GM19043 (cell line): ENCODE results near the gene KRTAP10-12.
"Not testable (repeated sequence)": the region's sequence is repeated elsewhere in the genome, so short reads cannot be mapped to it uniquely, and the experiment has no call there.

Experiments used
- ATAC-seq: cut with Tn5 transposase; IDR thresholded peaks from one replicate; pipeline ENCODE4 v1.9.1; 2021; ENCODE audit warnings: low read depth; ENCODE audit not compliant: unreplicated experiment

KRTAP10-12 gene, protein sequence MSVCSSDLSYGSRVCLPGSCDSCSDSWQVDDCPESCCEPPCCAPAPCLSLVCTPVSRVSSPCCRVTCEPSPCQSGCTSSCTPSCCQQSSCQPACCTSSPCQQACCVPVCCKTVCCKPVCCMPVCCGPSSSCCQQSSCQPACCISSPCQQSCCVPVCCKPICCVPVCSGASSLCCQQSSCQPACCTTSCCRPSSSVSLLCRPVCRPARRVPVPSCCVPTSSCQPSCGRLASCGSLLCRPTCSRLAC

DNA sequence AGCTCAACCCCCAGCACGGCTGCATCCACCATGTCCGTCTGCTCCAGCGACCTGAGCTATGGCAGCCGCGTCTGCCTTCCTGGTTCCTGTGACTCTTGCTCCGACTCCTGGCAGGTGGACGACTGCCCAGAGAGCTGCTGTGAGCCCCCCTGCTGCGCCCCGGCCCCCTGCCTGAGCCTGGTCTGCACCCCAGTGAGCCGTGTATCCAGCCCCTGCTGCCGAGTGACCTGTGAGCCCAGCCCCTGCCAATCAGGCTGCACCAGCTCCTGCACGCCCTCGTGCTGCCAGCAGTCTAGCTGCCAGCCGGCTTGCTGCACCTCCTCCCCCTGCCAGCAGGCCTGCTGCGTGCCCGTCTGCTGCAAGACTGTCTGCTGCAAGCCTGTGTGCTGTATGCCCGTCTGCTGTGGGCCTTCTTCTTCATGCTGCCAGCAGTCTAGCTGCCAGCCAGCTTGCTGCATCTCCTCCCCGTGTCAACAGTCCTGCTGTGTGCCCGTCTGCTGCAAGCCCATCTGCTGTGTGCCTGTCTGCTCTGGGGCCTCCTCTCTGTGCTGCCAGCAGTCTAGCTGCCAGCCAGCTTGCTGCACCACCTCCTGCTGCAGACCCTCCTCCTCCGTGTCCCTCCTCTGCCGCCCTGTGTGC is at the start of gene KRTAP10-12:
KRTAP10-12 (plus strand) TSS at position 1 of the 639 bp plus-strand sequence; CDS start at position 31, 30 bp downstream.
- not testable (repeated sequence) for ATAC-seq

DNA sequence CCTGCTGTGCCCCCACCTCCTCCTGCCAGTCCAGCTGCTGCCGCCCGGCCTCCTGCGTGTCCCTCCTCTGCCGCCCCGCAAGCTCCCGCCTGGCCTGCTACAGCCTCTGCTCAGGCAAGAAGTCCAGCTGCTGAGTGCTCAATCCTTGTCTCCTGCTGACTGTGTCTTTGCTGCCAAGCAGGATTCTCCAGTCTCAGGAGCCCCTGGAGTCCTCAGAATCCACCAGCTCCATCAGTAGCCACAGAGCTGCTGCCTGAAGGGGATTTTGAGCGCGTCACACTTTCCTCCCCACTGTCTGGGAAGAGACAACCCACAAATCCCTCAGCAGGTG is 49.8 kb upstream of the KRTAP10-12 start:
- no peak for ATAC-seq

DNA sequence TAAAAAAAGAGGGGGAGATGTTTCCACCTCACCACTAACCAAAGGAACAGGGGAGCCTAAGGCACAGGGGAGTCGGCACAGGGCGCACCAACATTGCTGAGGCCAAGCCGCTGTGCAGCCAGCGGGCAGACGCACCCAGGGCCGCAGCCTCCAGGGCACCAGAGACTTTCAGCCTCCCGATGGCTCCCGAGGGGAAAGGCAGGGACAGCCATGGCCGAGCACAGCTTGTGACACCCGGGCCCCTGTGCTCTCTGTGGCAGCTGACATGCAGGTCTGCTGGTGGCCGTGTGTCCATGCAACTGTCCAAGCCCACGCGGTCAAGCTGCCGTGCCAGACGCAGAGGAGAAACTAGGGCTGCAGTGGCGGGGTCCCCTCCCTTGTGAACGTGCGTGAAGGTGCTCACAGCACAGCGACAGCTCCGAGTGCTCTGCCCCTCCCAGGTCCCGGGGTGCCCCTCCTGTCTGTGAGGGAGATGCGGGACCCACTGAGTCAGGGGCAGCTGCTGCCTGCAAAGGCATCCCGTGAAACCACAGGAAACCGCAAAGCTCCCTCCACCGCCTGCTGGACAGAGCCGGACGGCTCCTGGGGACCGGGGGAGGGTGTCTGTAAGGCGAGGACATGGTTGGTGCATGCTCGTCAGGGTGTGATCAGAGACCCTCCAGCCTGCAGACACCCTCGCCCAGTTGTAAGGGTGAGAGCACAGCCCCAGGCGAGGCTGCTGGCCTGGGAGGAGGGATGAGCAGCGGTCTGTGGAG is 48.2 kb upstream of the KRTAP10-12 start:
- no peak for ATAC-seq

DNA sequence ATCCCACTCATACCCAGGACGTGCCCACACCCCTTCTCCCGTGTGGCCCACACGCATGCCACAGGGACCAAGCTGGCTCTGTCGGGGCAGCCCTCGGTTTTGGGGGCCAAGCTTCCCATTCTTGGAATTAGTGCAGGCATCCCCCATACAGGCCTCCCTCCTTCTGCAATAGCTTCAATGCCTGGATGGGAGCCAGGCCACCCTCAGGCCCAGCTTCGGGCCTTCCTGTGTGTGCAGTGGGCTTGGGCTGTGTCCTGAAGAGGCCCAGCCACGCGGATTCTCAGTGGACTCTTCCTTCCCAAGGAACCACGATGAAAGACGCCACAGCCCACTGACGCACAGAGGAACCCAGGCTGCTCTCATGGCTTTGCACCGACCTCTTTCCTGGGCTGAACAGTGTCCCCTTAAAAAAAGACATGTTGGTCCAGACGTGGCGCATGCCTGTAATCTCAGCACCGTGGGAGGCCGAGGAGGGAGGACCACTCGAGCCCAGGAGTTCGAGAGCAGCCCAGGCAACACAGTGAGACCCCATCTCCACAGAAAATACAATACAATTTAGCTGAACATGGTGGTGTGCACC is 47.4 kb upstream of the KRTAP10-12 start:
- no peak for ATAC-seq

DNA sequence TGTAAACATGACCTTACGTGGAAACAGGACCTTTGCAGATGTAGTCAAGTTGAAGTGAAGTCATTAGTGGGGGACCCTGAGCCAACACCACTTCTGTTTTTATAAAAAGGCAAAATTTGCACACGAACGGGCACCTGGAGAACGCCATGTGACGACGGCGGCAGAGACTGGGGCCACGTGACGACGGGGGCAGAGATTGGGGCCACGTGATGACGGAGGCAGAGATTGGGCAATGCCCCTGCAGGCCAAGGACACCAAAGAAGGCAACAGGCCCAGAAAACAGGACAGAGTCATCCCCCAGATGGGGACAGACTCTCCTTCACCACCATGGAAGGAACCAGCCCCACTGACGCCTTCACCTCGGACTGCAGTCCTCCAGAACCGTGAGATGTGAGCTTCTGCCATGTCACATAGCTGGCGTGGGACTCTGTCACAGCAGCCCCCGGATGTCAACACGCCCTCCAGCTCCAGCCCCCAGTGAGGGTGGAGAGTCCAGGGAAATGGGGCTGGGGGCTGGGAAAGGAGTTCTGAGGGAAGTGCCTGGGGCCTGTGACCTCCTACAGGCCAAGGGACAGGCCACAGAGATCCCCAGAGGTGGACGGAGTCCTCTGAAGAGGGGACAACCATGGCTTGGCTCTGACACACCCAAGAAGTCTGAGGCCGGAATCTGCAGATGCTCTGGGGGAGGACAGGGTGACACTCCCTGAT is 46.6 kb upstream of the KRTAP10-12 start:
- no peak for ATAC-seq

DNA sequence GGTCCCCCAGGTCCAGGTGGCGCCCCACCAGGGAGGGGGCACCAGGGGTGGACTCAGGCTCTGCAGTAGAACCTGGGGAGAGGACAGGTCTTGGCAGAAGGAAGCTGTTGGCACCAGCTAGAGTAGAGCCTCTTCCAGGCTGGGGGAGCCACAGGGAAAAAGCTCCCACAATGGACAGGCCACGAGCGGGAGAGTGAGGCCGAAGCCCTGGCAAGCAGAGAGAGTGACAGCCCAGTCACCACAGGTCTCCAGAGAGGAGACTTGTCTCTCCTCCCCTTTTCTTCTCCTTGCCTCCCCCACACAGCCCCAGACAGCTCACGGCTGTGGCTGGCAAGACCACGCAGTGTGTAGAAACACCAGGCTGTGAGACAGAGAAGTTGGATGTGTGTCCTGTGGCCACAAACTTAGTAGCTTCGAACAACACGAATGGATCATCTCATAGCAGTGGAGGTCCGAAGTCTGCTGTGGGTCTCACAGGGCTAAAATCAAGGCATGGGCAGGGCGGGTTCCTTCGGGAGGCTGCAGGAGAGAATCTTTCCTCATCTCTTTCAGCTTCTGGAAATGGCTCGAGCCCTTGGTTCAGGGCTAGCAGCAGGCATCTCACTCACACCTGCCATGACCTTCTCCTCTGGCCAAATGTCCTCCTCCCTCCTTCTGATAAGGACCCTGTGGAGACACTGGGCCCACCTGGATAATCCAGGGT is 45.8 kb upstream of the KRTAP10-12 start:
- ATAC-seq: no peak

DNA sequence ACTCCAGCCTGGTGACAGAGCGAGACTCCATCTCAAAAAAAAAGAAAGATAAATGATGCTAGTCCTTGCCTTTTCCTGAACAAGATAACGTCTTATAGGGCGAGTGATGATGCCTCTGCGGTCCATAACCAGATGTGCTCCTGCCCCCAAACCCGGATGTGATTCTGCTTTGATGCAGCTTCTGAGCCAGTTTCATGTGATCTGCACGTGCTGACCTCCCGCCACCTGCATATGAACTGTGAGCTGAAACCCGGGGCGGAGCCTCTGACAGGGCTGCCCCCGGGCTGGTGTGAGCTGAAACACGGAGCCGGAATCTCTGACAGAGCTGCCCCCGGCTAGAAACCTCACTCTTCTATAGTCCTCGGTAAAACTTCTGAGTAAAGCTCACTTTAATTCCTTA is 43.8 kb upstream of the KRTAP10-12 start:
- no peak for ATAC-seq

DNA sequence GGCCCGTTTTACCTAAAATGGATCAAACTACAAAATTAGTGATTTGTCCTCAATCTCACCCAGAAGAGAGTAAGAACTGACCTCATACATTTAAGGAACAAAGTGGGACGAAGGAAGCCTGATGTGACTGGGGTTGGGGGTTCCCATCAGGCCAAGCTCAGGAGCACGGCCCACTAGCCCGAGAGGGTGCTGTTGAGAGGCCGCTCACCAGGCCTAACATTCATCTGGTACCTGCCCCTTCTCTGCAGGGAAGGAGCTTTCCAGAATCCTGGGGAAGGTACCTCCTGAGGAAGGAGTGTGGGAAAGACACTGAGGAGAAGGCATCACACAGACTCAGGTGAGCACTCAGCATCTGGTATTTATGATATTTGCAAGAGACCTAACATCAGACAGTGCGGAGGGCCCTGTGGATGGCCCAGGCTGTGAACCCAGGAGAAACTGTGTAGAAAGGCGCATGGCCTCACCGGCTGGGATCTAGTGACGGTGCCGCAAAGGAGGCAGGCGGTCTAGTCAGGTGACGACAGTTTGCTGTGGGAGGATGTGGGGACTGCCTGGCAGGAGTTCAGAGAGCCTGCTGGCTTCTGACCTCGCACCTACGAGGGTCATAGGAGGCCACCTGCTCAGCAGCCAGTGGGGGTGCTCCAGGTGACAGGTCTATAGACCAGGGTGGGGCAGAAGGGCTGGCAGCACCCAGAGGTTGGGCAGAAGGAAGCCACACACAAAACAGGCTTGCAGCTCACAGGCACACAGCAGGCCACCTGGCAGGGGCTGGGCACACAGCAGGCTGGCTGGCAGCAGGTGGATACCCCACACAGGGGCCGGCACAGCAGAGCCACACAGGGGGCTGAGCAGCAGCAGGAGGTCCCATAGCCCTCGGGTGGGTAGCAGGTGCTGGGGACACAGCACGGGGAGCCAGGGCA is 43.1 kb upstream of the KRTAP10-12 start:
- no peak for ATAC-seq

DNA sequence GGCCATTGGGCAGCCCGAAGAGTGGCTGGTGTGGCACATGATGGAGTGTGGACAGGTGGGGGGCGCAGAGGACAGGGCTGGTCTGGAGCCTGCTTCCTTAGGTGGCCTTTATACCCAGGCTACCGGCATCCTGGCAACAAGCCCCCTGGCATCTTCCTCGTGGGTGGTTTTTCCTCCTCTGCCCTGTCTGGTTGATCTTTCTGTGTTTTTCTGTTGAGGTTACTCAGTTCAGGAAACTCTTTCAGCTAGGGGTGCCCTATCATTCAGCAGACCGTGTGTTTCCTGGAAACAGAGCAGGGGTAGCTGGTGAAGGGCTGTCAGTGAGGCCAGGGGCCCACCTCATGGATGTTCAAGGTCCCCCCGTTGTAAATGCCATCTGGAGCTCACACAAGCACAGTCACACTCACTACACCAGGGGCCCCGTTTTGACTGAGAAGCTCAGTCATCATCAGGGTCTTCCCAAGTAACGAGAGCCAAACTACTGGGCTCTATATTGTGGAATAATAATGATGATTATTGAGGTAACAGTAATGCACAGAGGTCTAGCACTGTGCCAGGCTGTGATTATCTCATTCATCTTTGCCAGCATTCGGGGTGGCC is 42.3 kb upstream of the KRTAP10-12 start, which contains the start of gene KRTAP12-4:
KRTAP12-4 (minus strand) TSS at position 84 of the 600 bp plus-strand sequence; CDS start at position 39, 45 bp downstream.
- no peak for ATAC-seq

DNA sequence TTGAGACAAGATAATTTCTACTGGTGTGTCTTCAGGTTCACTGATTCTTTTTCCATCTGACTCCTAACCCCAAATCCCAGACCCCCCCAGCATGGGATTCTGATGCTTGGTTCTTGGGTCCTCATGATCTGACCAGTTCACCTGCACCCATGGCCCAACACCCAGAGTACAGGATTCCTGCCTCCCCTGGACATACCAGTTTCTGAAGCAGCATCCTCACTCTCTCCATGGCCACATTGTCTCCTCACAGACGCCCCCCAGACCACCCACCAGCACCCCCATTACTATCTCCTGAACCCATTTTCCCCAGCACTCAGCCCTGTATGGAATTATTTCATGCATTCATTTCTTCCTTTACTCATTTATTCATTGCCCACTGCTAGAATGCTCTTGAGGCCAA is 40.1 kb upstream of the KRTAP10-12 start:
- ATAC-seq: no peak

DNA sequence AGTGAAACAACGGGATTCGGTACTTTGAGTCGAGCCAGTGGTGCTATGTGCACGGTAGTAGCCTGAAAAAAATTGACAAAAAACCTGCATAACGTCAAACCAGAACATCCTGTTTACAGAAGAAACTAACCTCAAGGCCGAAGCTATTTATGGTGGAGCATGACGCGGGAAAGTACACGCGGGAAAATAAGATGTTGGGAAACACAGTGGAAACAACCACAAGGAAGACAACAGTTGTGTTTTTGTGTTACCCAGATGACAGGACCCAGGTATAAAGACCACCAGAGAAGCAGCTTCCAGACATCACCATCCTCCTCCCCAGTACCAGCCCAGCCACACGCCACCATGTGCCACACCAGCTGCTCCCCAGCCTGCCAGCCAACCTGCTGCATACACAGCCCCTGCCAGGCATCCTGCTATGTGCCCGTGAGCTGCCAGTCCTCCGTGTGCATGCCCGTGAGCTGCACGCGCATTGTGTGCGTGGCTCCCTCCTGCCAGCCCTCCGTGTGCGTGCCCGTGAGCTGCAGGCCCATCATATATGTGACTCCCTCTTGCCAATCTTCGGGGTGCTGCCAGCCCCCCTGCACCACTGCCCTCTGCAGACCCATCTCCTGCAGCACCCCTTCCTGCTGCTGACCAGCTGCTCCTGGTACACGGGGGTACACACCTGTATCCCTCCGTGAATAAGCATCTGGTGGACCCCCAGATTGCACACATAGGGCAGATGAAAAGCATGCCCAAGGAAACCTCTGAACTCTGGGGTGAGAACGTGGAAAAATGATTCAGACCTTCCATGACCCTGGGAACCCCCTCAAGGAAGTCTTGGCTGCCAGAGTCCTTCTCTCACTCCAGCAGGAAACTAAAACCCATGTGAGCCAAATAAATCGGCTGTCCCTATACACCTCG is 39.1 kb upstream of the KRTAP10-12 start, which contains the start of gene KRTAP12-3:
KRTAP12-3 (plus strand) TSS at position 298 of the 906 bp plus-strand sequence; CDS start at position 346, 48 bp downstream.
- ATAC-seq: no peak

DNA sequence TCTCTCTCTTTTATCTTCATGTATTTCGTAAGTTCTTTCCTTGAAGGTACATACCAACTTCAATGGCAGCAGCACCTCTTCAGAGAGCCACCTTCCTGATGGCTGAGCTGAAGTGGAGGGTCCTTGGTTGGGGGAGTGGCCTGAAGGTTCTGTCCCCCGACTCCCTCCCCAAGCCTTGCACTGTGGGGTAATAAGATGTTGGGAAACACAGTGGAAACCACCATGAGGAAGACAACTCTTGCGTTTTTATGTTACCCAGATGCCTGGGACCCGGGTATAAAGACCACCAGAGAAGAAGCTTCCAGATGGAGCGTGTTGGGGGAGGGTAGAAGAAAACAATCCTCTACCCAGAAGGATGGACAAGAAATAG is 38.4 kb upstream of the KRTAP10-12 start:
- ATAC-seq: no peak

DNA sequence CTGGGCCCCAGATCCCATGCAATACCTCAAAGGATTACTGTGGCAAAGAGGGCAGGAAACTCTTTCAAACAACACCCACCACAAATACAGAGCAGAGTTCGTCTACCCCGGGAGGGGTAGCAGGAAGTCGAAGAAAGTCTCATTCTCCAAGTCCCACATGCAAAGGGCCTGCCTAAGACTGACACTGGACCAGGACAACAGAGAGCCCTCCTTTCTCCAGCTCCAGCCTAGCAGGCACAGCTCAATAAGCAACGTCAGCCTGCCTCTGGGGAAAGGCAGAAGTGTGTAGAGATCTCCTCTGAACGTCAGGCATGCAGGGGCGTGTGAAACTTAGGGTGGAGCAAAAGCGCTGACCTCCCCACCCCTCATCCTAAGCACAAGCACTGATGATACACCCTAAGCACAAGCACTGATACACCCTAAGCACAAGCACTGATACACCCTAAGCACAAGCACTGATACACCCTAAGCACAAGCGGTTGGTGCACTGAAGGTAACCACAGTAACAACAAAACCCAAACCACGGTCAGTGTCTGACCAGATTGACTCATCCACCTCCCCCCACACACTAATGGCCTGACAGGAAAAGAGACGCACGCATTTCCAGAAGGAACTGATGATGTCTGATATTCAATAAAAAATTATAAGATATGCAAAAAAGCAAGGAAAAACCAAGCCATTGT is 37.9 kb upstream of the KRTAP10-12 start:
- ATAC-seq: no peak

DNA sequence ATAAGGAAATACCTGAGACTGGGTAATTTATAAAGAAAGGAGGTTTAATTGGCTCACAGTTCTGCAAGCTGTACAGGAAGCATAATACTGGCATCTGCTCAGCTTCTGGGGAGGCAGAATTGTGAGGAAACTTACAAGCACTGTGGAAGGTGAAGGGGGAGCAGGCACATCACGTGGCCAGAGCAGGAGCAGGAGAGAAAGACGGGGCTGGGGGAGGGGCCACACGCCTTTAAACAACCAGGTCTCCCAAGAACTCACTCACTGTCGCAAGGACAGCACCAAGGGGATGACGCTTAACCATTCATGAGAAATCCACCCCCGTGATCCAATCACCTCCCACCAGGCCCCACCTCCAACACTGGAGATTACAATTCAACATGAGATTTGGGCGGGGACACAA is 35.4 kb upstream of the KRTAP10-12 start:
- ATAC-seq: not testable (repeated sequence)

DNA sequence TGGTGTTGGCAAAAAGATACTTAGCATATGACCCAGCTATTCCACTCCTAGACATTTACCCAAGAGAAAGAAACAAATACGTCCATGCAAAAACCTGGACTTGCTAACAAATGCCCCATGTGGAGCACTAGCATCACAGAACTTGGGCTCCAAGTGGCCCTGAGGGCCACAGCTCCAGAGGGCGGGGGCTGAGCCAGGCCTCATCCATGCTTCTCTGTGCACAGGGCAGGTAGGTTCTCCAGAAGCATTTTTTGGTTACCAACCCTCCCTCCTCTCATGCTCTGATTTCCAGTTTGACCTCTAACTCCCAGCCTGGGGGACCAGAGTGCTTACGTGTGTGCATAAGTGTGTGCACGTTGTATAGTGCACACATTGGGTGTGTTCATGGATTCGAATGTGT is 32.3 kb upstream of the KRTAP10-12 start:
- no peak for ATAC-seq

DNA sequence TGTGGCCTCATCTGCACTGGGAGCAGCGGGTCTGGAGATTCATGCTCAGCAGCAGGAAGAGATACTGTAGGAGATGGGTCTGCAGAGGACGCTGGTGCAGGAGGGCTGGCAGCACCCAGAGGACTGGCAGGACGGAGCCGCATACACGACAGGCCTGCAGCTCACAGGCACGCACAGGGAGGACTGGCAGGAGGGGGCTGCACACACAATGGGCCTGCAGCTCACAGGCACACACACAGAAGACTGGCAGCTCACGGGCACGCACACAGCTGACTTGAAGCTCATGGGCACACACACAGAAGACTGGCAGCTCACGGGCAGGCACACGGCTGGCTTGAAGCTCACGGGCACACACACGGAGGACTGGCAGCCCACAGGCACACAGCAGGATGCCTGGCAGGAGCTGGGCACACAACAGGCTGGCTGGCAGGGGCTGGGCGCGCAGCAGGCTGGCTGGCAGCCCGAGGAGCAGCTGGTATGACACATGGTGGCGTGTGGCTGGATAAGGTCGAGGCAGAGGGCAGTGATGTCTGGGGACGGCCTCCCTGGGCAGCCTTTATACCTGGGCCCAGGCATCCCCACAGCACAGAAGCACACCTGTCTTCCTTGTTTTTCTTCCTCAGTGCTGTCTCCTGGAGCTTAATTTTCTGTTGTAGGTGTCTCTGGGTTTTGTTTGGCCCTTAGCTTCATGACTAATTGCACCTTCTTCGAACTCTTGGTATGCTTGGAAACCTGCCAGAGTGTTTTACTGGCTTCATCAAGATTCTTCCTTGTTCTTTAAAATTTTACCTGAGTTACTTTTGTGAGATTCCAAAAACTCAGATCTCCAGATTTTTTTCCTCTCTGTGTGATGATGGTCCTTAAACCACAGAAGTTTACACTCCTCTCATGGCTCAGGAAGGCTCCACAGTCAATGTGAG is 30.3 kb upstream of the KRTAP10-12 start, which contains the start of gene KRTAP12-2:
KRTAP12-2 (minus strand) TSS at position 527 of the 920 bp plus-strand sequence; CDS start at position 486, 41 bp downstream.
- no peak for ATAC-seq
